Peyer's patch (tissue), 4 donors: ENCODE results near the gene MAP3K5. TPM values are rescaled to one million over a fixed set of nuclear protein-coding genes. Genes with fewer than 3 reads are reported as not detected.
A peak's percentile ranks its signal among the peaks of the same experiment; 100 is the strongest.

Source experiments
- DNase-seq, 3 donors: peaks; one replicate each; pipeline ENCODE4 v3.0.0-alpha.2; 2017 to 2019
- H3K27ac ChIP-seq, 4 donors: fragments of 200-600 bp; sonication (generic); one replicate each; pipeline ENCODE4 v1.5.1; 2016 to 2019
- H3K27me3 ChIP-seq, 2 donors: fragments of 200-600 bp; sonication (generic); one replicate each; pipeline ENCODE4 v1.5.1; 2019
- H3K36me3 ChIP-seq, 3 donors: fragments of 200-600 bp; sonication (generic); one replicate each; pipeline ENCODE4 v1.5.1; 2016 to 2019
- H3K4me1 ChIP-seq, 4 donors: fragments of 200-600 bp; sonication (generic); one replicate each; pipeline ENCODE4 v1.5.1; 2016 to 2019
- H3K4me3 ChIP-seq, 4 donors: fragments of 200-600 bp; sonication (generic); 1 replicate in 3 of 4; 2 replicates in 1 of 4; pipeline ENCODE4 v1.5.1; 2016 to 2019; ENCODE audit warnings: mild to moderate bottlenecking in 1 of 4
- H3K9me3 ChIP-seq, 4 donors: fragments of 200-600 bp; sonication (generic); one replicate each; pipeline ENCODE4 v1.5.1; 2016 to 2019; ENCODE audit warnings: mild to moderate bottlenecking in 1 of 4
- CTCF ChIP-seq, 6 experiments: fragments of 450-650 bp in 4 of 6; fragments of 200-600 bp in 2 of 6; sonication (generic) in 1 of 6; IDR thresholded peaks; one replicate each; pipeline ENCODE4 v1.5.1; 2017 to 2019; ENCODE audit warnings: antibody characterized with exemption in 6 of 6, mild to moderate bottlenecking in 3 of 6, moderate library complexity in 1 of 6
- POLR2A ChIP-seq, 2 donors: fragments of 450-650 bp; IDR thresholded peaks; one replicate each; pipeline ENCODE4 v1.5.1; 2017; ENCODE audit warnings: antibody characterized with exemption in 2 of 2, mild to moderate bottlenecking in 2 of 2, moderate library complexity in 2 of 2
- total RNA-seq, 4 donors: library from RNA; depleted of rRNA; stranded (reverse); fragments of >200 nt; gene quantifications; one replicate each; pipeline ENCODE4 v1.1.0, GENCODE V29; 2016

MAP3K5 gene
- total RNA-seq, 4 donors from 2014 or later: 14.2 to 46.2 (median 23.2) TPM

- no peaks in the 10 kb centered on the region for H3K36me3 ChIP-seq
- peaks cover 0 to 25% (median 0%) of the 10 kb centered on the region in 4 donors for H3K4me1 ChIP-seq
- no peak overlapping the region for H3K27ac ChIP-seq
- H3K4me3 ChIP-seq: no peak overlapping the region
- no peaks in the 10 kb centered on the region for H3K27me3 ChIP-seq
- no peak for TF ChIP-seq CTCF (IDR thresholded peaks at IDR 0.05)
- H3K9me3 ChIP-seq: no peaks in the 10 kb centered on the region
- DNase-seq: no peak
Observed at GRCh38 chr6:136740050-136740974, 52.0 kb downstream of the MAP3K5 start.

- Histone ChIP-seq H3K4me1 (peaks cover 0 to 25% (median 0%) of the 10 kb centered on the region in 4 donors), H3K27me3 (no peaks in the 10 kb centered on the region), H3K27ac (no peak overlapping the region), H3K36me3 (no peaks in the 10 kb centered on the region), H3K4me3 (no peak overlapping the region), H3K9me3 (no peaks in the 10 kb centered on the region)
- TF ChIP-seq POLR2A (IDR thresholded peaks at IDR 0.05) (no peak), CTCF (IDR thresholded peaks at IDR 0.05) (no peak)
- DNase-seq: no peak
Observed at GRCh38 chr6:136739501-136739900, 52.8 kb downstream of the MAP3K5 start.

- TF ChIP-seq CTCF (IDR thresholded peaks at IDR 0.05) (no peak), POLR2A (IDR thresholded peaks at IDR 0.05) (no peak)
- no peak for DNase-seq
- Histone ChIP-seq H3K36me3 (no peaks in the 10 kb centered on the region), H3K9me3 (no peaks in the 10 kb centered on the region), H3K27ac (peak overlapping the region in 1 of 4 donors; percentile 5), H3K4me3 (no peak overlapping the region), H3K27me3 (no peaks in the 10 kb centered on the region), H3K4me1 (peaks cover 0 to 25% (median 0%) of the 10 kb centered on the region in 4 donors)
Observed at GRCh38 chr6:136739071-136739470, 53.2 kb downstream of the MAP3K5 start.

- Histone ChIP-seq H3K36me3 (no peaks in the 10 kb centered on the region), H3K4me1 (peaks cover 0 to 25% (median 0%) of the 10 kb centered on the region in 4 donors), H3K27me3 (no peaks in the 10 kb centered on the region), H3K27ac (peak overlapping the region in 3 of 4 donors; percentile 5 to 43 (median 7)), H3K4me3 (no peak overlapping the region), H3K9me3 (no peaks in the 10 kb centered on the region)
- TF ChIP-seq CTCF (IDR thresholded peaks at IDR 0.05): no peak
- TF ChIP-seq POLR2A (IDR thresholded peaks at IDR 0.05): no peak
- DNase-seq: no peak
Observed at GRCh38 chr6:136738692-136739057, 53.6 kb downstream of the MAP3K5 start.

- TF ChIP-seq POLR2A (IDR thresholded peaks at IDR 0.05): no peak
- TF ChIP-seq CTCF (IDR thresholded peaks at IDR 0.05): no peak
- DNase-seq: no peak
- H3K27me3 ChIP-seq: no peaks in the 10 kb centered on the region
- peaks cover 0 to 25% (median 0%) of the 10 kb centered on the region in 4 donors for H3K4me1 ChIP-seq
- no peaks in the 10 kb centered on the region for H3K36me3 ChIP-seq
- peak overlapping the region in 3 of 4 donors; percentile 21 to 43 (median 25) for H3K27ac ChIP-seq
- H3K9me3 ChIP-seq: no peaks in the 10 kb centered on the region
- no peak overlapping the region for H3K4me3 ChIP-seq
Observed at GRCh38 chr6:136737871-136738691, 54.2 kb downstream of the MAP3K5 start.
